ENCODE data around the gene PHACTR1.
A peak's percentile ranks its signal among the peaks of the same experiment; 100 is the strongest.

Gene PHACTR1

GRCh38 chr6:13249817-13250216 is 533.2 kb downstream of the PHACTR1 start:
- intact Hi-C loops (cut with DNase I): no loop called here
- no peak for DNase-seq

GRCh38 chr6:13250703-13251102 is 534.1 kb downstream of the PHACTR1 start:
- DNase-seq: no peak
- intact Hi-C loops (cut with DNase I): no loop called here

- DNase-seq: no peak
- intact Hi-C loops (cut with DNase I): no loop called here
Observed at GRCh38 chr6:13251242-13251641, 534.7 kb downstream of the PHACTR1 start.

GRCh38 chr6:13252790-13253189 is 536.2 kb downstream of the PHACTR1 start:
- no peak for DNase-seq
- intact Hi-C loops (cut with DNase I): no loop called here

- intact Hi-C loops (cut with DNase I): no loop called here
- no peak for DNase-seq
Observed at GRCh38 chr6:13253272-13253671, 536.7 kb downstream of the PHACTR1 start.

- intact Hi-C loops (cut with DNase I): no loop called here
- no peak for DNase-seq
Observed at GRCh38 chr6:13256266-13257001, 539.9 kb downstream of the PHACTR1 start.

- intact Hi-C loops (cut with DNase I): no loop called here
- no peak for DNase-seq
Observed at GRCh38 chr6:13259393-13259792, 542.8 kb downstream of the PHACTR1 start.

- no peak for DNase-seq
- intact Hi-C loops (cut with DNase I): no loop called here
Observed at GRCh38 chr6:13260101-13260598, 543.6 kb downstream of the PHACTR1 start.

GRCh38 chr6:13260831-13261230 is 544.3 kb downstream of the PHACTR1 start:
- DNase-seq: no peak
- intact Hi-C loops (cut with DNase I): no loop called here

- intact Hi-C loops (cut with DNase I): no loop called here
- DNase-seq: peak in 1 of 42 donors; percentile 24
Observed at GRCh38 chr6:13261464-13261994, 545.0 kb downstream of the PHACTR1 start.

GRCh38 chr6:13262302-13263230 is 546.0 kb downstream of the PHACTR1 start:
- peak in 1 of 42 donors; percentile 18 for DNase-seq
- intact Hi-C loops (cut with DNase I): no loop called here

GRCh38 chr6:13263669-13264068 is 547.1 kb downstream of the PHACTR1 start:
- intact Hi-C loops (cut with DNase I): no loop called here
- peak in 1 of 42 donors; percentile 15 for DNase-seq

- no peak for DNase-seq
- intact Hi-C loops (cut with DNase I): no loop called here
Observed at GRCh38 chr6:13267142-13267651, 550.6 kb downstream of the PHACTR1 start.

GRCh38 chr6:13268913-13269518 is 552.4 kb downstream of the PHACTR1 start:
- intact Hi-C loops (cut with DNase I): no loop called here

GRCh38 chr6:13272131-13273046 is 555.8 kb downstream of the PHACTR1 start:
- intact Hi-C loops (cut with DNase I): no loop called here
- DNase-seq: peak in 11 of 42 donors; percentile 16 to 68 (median 37)

More at GRCh38 chr6:13268913-13269518, 552.4 kb downstream of the PHACTR1 start:
- no peak for DNase-seq

- DNase-seq: peak in 20 of 42 donors; percentile 28 to 73 (median 46)
- intact Hi-C loops (cut with DNase I): no loop called here
Observed at GRCh38 chr6:13273202-13273930, 556.8 kb downstream of the PHACTR1 start.

All from head of caudate nucleus (tissue), 42 donors.